Liver (tissue), 9 donors: Measurements from ENCODE around the gene OPHN1. TPM values are rescaled to one million over a fixed set of nuclear protein-coding genes. Genes with fewer than 3 reads are reported as not detected.
"Not testable (repeated sequence)": the region's sequence is repeated elsewhere in the genome, so short reads cannot be mapped to it uniquely, and the experiment has no call there.

Experiments used
- DNase-seq: peaks from one replicate; pipeline ENCODE4 v3.0.0-alpha.2; 2017; ENCODE audit warnings: low spot score
- H3K27ac ChIP-seq, 2 donors: one replicate each; pipeline ENCODE4 v1.7.0; 2013; ENCODE audit warnings: inconsistent platforms in 2 of 2, low read length in 2 of 2, control low read depth in 1 of 2, low read depth in 1 of 2, mild to moderate bottlenecking in 1 of 2
- H3K27me3 ChIP-seq, 4 donors: one replicate each; pipeline versions ENCODE4 v1.6.1 to v1.7.0; 2013; ENCODE audit warnings: low read length in 3 of 4, inconsistent platforms in 1 of 4, mild to moderate bottlenecking in 1 of 4, moderate library complexity in 1 of 4; ENCODE audit not compliant: control insufficient read depth in 4 of 4, insufficient read depth in 4 of 4
- H3K36me3 ChIP-seq, 4 donors: one replicate each; pipeline versions ENCODE4 v1.6.1 to v1.7.0; 2013; ENCODE audit warnings: low read length in 3 of 4, mild to moderate bottlenecking in 3 of 4, low read depth in 1 of 4, moderate library complexity in 1 of 4; ENCODE audit not compliant: control insufficient read depth in 4 of 4, insufficient read depth in 3 of 4
- H3K4me1 ChIP-seq, 4 donors: one replicate each; pipeline versions ENCODE4 v1.6.1 to v1.7.0; 2013; ENCODE audit warnings: low read length in 3 of 4, mild to moderate bottlenecking in 3 of 4, moderate library complexity in 1 of 4; ENCODE audit not compliant: control insufficient read depth in 4 of 4, insufficient read depth in 4 of 4
- H3K4me3 ChIP-seq, 3 donors: one replicate each; pipeline versions ENCODE4 v1.6.1 to v1.7.0; 2013; ENCODE audit warnings: low read length in 3 of 3, control low read depth in 1 of 3, low read depth in 1 of 3, mild to moderate bottlenecking in 1 of 3
- H3K9ac ChIP-seq, 2 donors: one replicate each; pipeline ENCODE4 v1.7.0; 2013; ENCODE audit warnings: low read length in 2 of 2, mild to moderate bottlenecking in 2 of 2, moderate library complexity in 2 of 2, control low read depth in 1 of 2, low read depth in 1 of 2
- H3K9me3 ChIP-seq, 4 donors: one replicate each; pipeline versions ENCODE4 v1.6.1 to v1.7.0; 2013; ENCODE audit warnings: low read length in 3 of 4; ENCODE audit not compliant: control insufficient read depth in 4 of 4
- ATF3 ChIP-seq: IDR thresholded peaks from 2 replicates; pipeline ENCODE4 v1.6.1; 2016; ENCODE audit warnings: antibody characterized with exemption
- CTCF ChIP-seq: fragments of 150-350 bp; IDR thresholded peaks from 2 replicates; pipeline ENCODE4 v1.5.1; 2017; ENCODE audit warnings: improper control_type of control experiment, low read depth, low read length; ENCODE audit not compliant: missing input control
- FOXA1 ChIP-seq: IDR thresholded peaks from 2 replicates; pipeline ENCODE4 v1.6.1; 2016; ENCODE audit warnings: antibody characterized with exemption
- FOXA2 ChIP-seq: IDR thresholded peaks from 2 replicates; pipeline ENCODE4 v1.6.1; 2016; ENCODE audit warnings: antibody characterized with exemption
- GABPA ChIP-seq, 2 donors: IDR thresholded peaks in 1 of 2; conservative IDR thresholded peaks in 1 of 2; 2 replicates each; pipeline ENCODE4 v1.6.1; 2016; ENCODE audit warnings: antibody characterized with exemption in 2 of 2, mild to moderate bottlenecking in 1 of 2, moderate library complexity in 1 of 2
- HNF4G ChIP-seq: IDR thresholded peaks from 2 replicates; pipeline ENCODE4 v1.6.1; 2016; ENCODE audit warnings: antibody characterized with exemption
- JUND ChIP-seq, 2 donors: IDR thresholded peaks; 2 replicates each; pipeline ENCODE4 v1.6.1; 2016; ENCODE audit warnings: antibody characterized with exemption in 2 of 2
- NR2F2 ChIP-seq: IDR thresholded peaks from 2 replicates; pipeline ENCODE4 v1.6.1; 2016; ENCODE audit warnings: antibody characterized with exemption
- RAD21 ChIP-seq, 2 donors: IDR thresholded peaks; 2 replicates each; pipeline ENCODE4 v1.6.1; 2016; ENCODE audit warnings: antibody characterized with exemption in 2 of 2, mild to moderate bottlenecking in 2 of 2
- REST ChIP-seq: IDR thresholded peaks from 2 replicates; pipeline ENCODE4 v1.6.1; 2016; ENCODE audit warnings: antibody characterized with exemption, mild to moderate bottlenecking
- RXRA ChIP-seq, 2 donors: IDR thresholded peaks; 2 replicates each; pipeline ENCODE4 v1.6.1; 2017 to 2018; ENCODE audit warnings: antibody characterized with exemption in 2 of 2, mild to moderate bottlenecking in 1 of 2
- TAF1 ChIP-seq: conservative IDR thresholded peaks from 2 replicates; pipeline ENCODE4 v1.6.1; 2016; ENCODE audit warnings: antibody characterized with exemption, mild to moderate bottlenecking
- YY1 ChIP-seq: IDR thresholded peaks from 2 replicates; pipeline ENCODE4 v1.6.1; 2016; ENCODE audit warnings: antibody characterized with exemption, mild to moderate bottlenecking
- WGBS: extraction: QIAGEN DNeasy Blood & Tissue Kit; methylation state at CpG from one replicate; pipeline ENCODE4 v1.1.7; 2013; 5-methylcytosine and 5-hydroxymethylcytosine counted together
- polyA plus RNA-seq, 2 donors: library from polyadenylated mRNA; stranded (reverse) in 1 of 2; unstranded in 1 of 2; fragments of 200-250 nt in 1 of 2; fragments of >200 nt in 1 of 2; fragmentation: Nextera tagmentation in 1 of 2; extraction: Ambion mirVana in 1 of 2; gene quantifications; one replicate each; pipeline versions ENCODE4 v1.2.1 to v1.2.3, GENCODE V29; 2013 to 2015
- total RNA-seq, 2 donors: library from RNA; depleted of rRNA; stranded (reverse); fragments of >200 nt; gene quantifications; one replicate each; pipeline ENCODE4 v1.2.3, GENCODE V29; 2014
- donor health status: healthy.
- donor health status: healthy.
- donor health status: healthy.
- donor health status: healthy.
- donor health status: healthy.

OPHN1 gene
- total and polyA plus RNA-seq, 4 donors = 0.17 to 1.2 (median 0.60) TPM

GRCh38 chrX:68332201-68332731 is 101.0 kb downstream of the OPHN1 start:
- H3K9ac ChIP-seq = no peak overlapping the region
- H3K9me3 ChIP-seq = no peaks in the 10 kb centered on the region
- no peak overlapping the region for H3K27ac ChIP-seq
- DNase-seq = no peak
- no peaks in the 10 kb centered on the region for H3K27me3 ChIP-seq
- TF ChIP-seq NR2F2 = no peak
- WGBS = 71% methylated on average over 4 of the region's 4 CpGs
- H3K4me3 ChIP-seq = no peak overlapping the region
- no peaks in the 10 kb centered on the region for H3K4me1 ChIP-seq
- no peaks in the 10 kb centered on the region for H3K36me3 ChIP-seq

GRCh38 chrX:68326841-68327240 is 106.5 kb downstream of the OPHN1 start:
- DNase-seq, H3K4me3 ChIP-seq, H3K36me3 ChIP-seq, H3K27me3 ChIP-seq, H3K9ac ChIP-seq, H3K4me1 ChIP-seq, H3K9me3 ChIP-seq, H3K27ac ChIP-seq: not testable (repeated sequence)
- 99% methylated on average over 8 of the region's 30 CpGs for WGBS

GRCh38 chrX:68307769-68308168 is 125.5 kb downstream of the OPHN1 start:
- no peak overlapping the region for H3K9ac ChIP-seq
- no peaks in the 10 kb centered on the region for H3K27me3 ChIP-seq
- DNase-seq = no peak
- no peak for TF ChIP-seq REST
- no peak for TF ChIP-seq FOXA1
- no peak for TF ChIP-seq JUND (IDR thresholded peaks at IDR 0.05)
- TF ChIP-seq HNF4G = no peak
- no peak for TF ChIP-seq RXRA (IDR thresholded peaks at IDR 0.05)
- no peak for TF ChIP-seq ATF3
- no peak for TF ChIP-seq RAD21 (IDR thresholded peaks at IDR 0.05)
- TF ChIP-seq GABPA (IDR thresholded peaks at IDR 0.05 in 1 of 2, conservative IDR thresholded peaks at IDR 0.05 in 1 of 2) = no peak
- TF ChIP-seq CTCF = no peak
- no peak for TF ChIP-seq YY1
- TF ChIP-seq TAF1 = no peak
- TF ChIP-seq NR2F2 = no peak
- TF ChIP-seq FOXA2 = no peak
- 73% methylated on average over 1 of the region's 1 CpG for WGBS
- H3K4me3 ChIP-seq = no peak overlapping the region
- no peak overlapping the region for H3K27ac ChIP-seq
- H3K4me1 ChIP-seq = peaks cover 0 to 1% (median 0%) of the 10 kb centered on the region in 4 donors
- no peaks in the 10 kb centered on the region for H3K36me3 ChIP-seq
- H3K9me3 ChIP-seq = no peaks in the 10 kb centered on the region
